ENCODE measurements around the gene ME2.
"Not testable (repeated sequence)": the region's sequence is repeated elsewhere in the genome, so short reads cannot be mapped to it uniquely, and the experiment has no call there.

The ME2 gene

GRCh38 chr18:50973367-50974126 is 94.6 kb downstream of the ME2 start:
- no peak for DNase-seq (ENCODE audit: low read depth)

DNA sequence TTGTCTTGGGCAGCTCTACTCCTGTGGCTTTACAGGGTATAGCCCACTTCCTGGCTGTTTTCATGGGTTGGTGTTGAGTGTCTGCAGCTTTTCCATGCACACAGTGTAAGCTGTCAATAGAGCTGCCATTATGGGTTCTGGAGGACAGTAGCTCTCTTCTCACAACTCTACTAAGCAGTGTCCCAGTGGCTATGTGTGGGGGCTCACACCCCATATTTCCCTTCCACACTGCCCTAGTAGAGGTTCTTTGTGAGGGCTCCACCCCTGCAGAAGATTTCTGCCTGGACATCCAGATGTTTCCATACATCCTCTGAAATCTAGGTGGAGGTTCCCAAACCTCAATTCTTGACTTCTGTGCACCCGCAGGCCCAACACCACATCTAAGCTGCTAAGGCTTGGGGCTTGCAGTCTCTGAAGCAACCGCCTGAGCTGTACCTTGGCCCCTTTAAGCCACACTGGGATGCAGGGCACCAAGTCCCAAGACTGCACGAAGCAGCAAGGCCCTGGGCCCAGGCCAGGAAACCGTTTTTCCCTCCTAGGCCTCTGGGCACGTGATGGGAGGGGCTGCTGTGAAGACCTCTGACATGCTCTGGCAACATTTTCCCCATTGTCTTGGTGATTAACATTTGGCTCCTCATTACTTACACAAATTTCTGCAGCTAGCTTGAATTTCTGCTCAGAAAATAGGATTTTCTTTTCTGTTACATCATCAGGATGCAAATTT is 98.3 kb downstream of the ME2 start:
- DNase-seq (ENCODE audit: low read depth), result no peak

DNA sequence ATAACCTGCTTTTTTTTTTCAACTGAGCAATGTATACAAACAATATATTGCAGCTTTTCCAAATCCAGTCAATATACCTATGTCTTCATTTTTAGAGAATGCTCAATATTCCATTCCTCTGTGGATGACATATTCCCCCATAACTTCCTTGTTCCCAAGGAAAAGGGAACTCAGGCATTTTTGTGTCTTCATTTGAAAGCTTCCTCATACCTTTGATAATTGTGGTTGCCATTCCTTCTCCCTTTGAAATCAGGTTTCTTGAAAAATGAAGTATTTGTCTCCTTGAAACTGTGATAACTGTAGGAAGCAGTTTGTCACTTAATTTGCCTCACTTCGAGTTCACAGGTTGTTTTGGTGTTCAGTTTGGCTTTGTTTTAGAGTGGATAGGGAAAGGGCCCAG is 102.5 kb downstream of the ME2 start:
- no peak for DNase-seq (ENCODE audit: low read depth)

- DNase-seq (ENCODE audit: low read depth), result no peak
Observed at GRCh38 chr18:50982086-50982801, 103.3 kb downstream of the ME2 start.

DNA sequence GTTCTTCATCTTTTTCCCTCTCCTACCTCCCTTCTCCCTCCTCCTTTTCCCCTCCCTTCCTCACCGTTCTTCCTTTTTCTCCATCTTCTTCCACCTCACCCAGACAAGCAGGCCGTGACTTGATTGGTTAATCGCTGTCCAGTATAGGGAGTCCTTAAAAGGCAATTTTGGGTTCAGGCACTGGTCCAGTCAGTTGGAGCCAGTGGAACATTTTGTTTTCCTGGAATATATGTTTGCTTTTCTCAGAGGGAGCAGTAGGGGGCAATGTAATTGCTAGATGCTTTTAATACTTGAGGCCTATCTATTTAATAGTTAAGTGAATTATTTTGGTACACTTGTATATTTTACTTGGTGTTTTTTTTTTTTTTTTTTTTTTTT is 103.9 kb downstream of the ME2 start:
- DNase-seq (ENCODE audit: low read depth), result no peak

DNA sequence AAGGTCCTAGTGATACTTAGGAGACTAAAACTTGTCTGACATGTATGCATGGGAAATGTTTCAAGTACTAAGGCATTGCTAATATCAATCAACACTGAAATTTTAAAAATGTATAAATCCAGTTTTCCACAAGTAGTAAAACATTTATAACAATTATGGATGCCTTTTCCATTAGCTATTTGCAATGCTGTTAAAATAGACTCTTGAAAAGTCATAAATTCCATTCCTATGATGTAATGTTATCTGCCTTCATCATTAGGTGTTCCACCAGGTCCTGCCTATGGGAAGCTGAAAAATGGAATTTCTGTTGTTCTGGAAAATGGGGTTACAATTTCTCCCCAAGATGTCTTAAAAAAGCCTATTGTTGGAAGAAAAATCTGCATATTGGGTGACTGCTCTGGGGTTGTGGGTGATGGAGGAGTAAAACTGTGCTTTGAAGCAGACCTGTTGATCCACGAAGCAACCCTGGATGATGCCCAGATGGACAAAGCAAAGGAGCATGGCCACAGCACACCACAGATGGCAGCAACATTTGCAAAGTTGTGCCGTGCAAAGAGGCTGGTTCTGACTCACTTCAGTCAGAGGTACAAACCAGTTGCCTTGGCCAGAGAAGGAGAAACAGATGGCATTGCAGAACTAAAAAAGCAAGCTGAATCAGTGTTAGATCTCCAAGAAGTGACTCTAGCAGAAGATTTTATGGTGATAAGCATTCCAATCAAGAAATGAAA is 107.6 kb downstream of the ME2 start:
- DNase-seq (ENCODE audit: low read depth), result no peak

GRCh38 chr18:50987261-50987660 is 108.3 kb downstream of the ME2 start:
- no peak for DNase-seq (ENCODE audit: low read depth)

DNA sequence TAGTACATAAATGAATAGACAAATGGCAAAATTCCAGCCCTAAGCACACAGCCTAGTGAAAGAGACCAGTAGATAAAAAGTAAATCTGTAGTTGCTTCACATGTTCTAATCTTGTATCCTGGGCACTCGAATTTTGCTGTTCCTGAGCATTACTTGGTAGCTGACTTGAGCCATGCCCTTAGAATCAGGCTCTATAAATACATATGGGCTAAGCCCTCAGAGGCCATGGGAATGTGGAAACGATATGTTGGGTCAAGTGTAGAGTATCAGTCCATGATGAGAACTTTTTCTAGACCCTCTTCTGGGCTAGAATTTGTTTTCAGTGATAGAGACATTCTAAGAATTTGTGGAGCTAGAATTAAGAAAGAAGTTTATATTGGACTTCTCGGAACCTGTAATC is 110.8 kb downstream of the ME2 start:
- DNase-seq (ENCODE audit: low read depth), result no peak

DNA sequence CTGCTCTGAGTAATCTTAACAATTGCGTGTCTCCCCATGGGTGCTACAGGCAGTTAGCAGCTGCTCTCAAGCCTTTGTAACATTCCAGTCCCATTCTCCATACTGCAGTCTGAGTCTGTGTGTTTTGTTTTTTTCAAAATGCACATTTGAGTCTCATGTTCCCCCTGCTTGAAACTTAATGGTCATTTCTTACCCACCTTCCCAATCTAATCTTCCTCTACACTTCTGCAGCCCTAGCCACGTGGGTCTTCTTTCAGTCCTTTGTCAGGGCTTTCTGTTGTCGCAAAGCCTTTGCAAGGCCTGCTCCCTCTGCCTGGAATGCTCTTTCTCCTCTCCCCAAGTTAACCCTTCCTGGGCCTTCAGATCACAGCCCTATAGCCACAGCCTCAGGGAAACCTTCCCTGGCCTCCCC is 113.4 kb downstream of the ME2 start:
- no peak for DNase-seq (ENCODE audit: low read depth)

GRCh38 chr18:50994031-50994430 is 115.1 kb downstream of the ME2 start:
- no peak for DNase-seq (ENCODE audit: low read depth)

DNA sequence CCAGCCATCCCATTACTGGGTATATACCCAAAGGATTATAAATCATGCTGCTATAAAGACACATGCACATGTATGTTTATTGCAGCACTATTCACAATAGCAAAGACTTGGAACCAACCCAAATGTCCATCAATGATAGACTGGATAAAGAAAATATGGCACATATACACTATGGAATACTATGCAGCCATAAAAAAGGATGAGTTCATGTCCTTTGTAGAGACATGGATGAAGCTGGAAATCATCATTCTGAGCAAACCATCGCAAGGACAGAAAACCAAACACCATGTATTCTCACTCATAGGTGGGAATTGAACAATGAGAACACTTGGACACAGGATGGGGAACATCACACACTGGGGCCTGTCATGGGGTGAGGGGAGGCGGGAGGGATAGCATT is 124.3 kb downstream of the ME2 start:
- DNase-seq (ENCODE audit: low read depth), result not testable (repeated sequence)

All from activated T-cell treated with anti-CD3 and anti-CD28 coated beads for 1 hour (primary cell).